Measurements from ENCODE around the gene ITGAD.

DNA sequence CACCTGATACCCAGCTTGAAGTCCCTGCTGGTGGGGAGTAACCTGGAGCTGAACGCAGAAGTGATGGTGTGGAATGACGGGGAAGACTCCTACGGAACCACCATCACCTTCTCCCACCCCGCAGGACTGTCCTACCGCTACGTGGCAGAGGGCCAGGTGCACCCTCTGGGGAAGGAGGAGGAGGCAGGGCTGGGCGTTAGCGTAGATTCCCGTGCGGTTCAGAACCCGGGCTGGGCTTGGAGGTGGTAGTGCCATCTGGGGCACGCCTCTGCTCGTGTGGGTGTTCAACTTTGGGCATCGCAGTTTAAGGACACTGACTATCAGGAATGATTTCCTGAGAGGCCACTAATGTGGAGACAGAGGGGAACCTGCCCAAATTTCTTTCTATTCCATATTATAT, 19.9 kb upstream of the ITGAD start:
- TF ChIP-seq TAF1 (IDR thresholded peaks at IDR 0.05; ENCODE audit: low read depth) (no peak), RAD21 (IDR thresholded peaks at IDR 0.05; ENCODE audit: low read depth) (no peak), EP300 (IDR thresholded peaks at IDR 0.05; ENCODE audit: borderline replicate concordance) (no peak), CEBPB (IDR thresholded peaks at IDR 0.05) (no peak), CREB1 (IDR thresholded peaks at IDR 0.05; ENCODE audit: low read depth) (no peak), YY1 (IDR thresholded peaks at IDR 0.05; ENCODE audit: low read depth) (no peak), NFIC (IDR thresholded peaks at IDR 0.05) (no peak), TEAD4 (IDR thresholded peaks at IDR 0.05) (no peak), EGR1 (IDR thresholded peaks at IDR 0.05) (no peak), TCF12 (IDR thresholded peaks at IDR 0.05; ENCODE audit: low read depth) (no peak), ZBTB7A (IDR thresholded peaks at IDR 0.05; ENCODE audit: low read depth) (no peak), FOXM1 (IDR thresholded peaks at IDR 0.05; ENCODE audit: borderline replicate concordance, low read depth) (no peak)
- TF ChIP-seq, protein P1, sequence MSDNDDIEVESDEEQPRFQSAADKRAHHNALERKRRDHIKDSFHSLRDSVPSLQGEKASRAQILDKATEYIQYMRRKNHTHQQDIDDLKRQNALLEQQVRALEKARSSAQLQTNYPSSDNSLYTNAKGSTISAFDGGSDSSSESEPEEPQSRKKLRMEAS (IDR thresholded peaks at IDR 0.05) = no peak
- TF ChIP-seq, protein P2, sequence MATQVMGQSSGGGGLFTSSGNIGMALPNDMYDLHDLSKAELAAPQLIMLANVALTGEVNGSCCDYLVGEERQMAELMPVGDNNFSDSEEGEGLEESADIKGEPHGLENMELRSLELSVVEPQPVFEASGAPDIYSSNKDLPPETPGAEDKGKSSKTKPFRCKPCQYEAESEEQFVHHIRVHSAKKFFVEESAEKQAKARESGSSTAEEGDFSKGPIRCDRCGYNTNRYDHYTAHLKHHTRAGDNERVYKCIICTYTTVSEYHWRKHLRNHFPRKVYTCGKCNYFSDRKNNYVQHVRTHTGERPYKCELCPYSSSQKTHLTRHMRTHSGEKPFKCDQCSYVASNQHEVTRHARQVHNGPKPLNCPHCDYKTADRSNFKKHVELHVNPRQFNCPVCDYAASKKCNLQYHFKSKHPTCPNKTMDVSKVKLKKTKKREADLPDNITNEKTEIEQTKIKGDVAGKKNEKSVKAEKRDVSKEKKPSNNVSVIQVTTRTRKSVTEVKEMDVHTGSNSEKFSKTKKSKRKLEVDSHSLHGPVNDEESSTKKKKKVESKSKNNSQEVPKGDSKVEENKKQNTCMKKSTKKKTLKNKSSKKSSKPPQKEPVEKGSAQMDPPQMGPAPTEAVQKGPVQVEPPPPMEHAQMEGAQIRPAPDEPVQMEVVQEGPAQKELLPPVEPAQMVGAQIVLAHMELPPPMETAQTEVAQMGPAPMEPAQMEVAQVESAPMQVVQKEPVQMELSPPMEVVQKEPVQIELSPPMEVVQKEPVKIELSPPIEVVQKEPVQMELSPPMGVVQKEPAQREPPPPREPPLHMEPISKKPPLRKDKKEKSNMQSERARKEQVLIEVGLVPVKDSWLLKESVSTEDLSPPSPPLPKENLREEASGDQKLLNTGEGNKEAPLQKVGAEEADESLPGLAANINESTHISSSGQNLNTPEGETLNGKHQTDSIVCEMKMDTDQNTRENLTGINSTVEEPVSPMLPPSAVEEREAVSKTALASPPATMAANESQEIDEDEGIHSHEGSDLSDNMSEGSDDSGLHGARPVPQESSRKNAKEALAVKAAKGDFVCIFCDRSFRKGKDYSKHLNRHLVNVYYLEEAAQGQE (IDR thresholded peaks at IDR 0.05; ENCODE audit: low read depth) = no peak

Data from Ishikawa (cell line).